PC-3 (cell line): ENCODE measurements around the gene RPL29.

ENCODE experiments used
- EZH2 ChIP-seq: fragments of 300-600 bp; sonication (generic); IDR thresholded peaks from one replicate; pipeline ENCODE4 v1.6.1; 2017; ENCODE audit warnings: antibody characterized with exemption, mild to moderate bottlenecking, low read length; ENCODE audit not compliant: unreplicated experiment
- EZH2phosphoT487 ChIP-seq: fragments of 300-600 bp; sonication (generic); IDR thresholded peaks from 2 replicates; pipeline ENCODE4 v1.6.1; 2018; ENCODE audit warnings: mild to moderate bottlenecking, antibody characterized with exemption, low read length, borderline replicate concordance
- TF ChIP-seq, protein P1 (sequence below): fragments of 300-600 bp; sonication (generic); conservative IDR thresholded peaks from 2 replicates; pipeline ENCODE4 v1.5.1; 2017; ENCODE audit warnings: antibody characterized with exemption, low read depth, mild to moderate bottlenecking, low read length

DNA sequence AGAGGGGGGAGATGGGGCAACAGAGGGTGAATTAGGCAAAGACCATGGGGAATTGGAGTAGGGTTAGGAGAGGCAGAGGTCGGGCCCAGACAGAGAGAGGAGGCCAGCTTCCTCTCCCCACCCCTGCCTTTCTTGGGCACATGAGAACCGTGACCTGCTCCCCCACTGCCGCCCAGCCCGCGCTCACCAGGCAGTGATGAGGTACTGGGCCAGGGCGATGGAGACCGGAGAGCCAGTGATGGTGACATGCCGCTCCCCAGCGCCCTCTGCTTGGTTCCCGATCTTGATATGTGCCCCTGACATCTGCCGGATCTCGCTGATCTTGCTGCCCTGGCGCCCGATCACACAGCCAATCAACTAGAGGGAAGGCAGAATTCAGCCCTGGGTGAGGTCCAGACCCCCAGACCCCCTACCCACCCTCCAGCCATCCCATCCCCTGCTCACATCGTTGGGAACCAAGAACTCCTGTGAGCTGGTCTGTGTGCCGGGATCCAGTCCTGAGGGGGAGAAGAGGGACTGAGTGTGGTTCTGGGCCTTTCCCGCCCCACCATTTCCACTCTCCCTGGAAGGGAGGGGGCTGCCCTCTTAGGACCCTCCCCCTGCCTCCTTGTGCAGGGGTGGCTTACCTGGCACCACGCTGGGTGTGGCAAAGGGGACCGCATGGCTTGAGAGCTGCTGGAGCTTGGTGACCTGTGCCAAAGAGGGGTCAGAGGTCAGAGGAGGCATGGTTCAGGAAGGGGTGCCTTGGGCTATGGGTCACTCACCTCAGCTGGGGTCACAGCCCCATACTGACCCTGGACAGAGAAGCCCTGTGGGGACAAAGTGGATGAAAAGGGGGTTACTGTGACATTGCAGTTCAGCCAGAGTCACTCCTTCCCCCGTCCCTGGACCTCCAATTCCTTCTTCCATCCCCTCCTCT is 36.8 kb downstream of the RPL29 start:
- TF ChIP-seq, protein P1, sequence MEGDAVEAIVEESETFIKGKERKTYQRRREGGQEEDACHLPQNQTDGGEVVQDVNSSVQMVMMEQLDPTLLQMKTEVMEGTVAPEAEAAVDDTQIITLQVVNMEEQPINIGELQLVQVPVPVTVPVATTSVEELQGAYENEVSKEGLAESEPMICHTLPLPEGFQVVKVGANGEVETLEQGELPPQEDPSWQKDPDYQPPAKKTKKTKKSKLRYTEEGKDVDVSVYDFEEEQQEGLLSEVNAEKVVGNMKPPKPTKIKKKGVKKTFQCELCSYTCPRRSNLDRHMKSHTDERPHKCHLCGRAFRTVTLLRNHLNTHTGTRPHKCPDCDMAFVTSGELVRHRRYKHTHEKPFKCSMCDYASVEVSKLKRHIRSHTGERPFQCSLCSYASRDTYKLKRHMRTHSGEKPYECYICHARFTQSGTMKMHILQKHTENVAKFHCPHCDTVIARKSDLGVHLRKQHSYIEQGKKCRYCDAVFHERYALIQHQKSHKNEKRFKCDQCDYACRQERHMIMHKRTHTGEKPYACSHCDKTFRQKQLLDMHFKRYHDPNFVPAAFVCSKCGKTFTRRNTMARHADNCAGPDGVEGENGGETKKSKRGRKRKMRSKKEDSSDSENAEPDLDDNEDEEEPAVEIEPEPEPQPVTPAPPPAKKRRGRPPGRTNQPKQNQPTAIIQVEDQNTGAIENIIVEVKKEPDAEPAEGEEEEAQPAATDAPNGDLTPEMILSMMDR: no peak
- no peak for TF ChIP-seq EZH2phosphoT487
- no peak for TF ChIP-seq EZH2
